ENCODE measurements around the gene ZG16.
"Not testable (repeated sequence)": the region's sequence is repeated elsewhere in the genome, so short reads cannot be mapped to it uniquely, and the experiment has no call there.

The ZG16 gene, protein sequence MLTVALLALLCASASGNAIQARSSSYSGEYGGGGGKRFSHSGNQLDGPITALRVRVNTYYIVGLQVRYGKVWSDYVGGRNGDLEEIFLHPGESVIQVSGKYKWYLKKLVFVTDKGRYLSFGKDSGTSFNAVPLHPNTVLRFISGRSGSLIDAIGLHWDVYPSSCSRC

GRCh38 chr16:29777576-29778350, at the start of gene ZG16:
Gene ZG16 (plus strand): TSS chr16:29778256. CDS start chr16:29779267, 1,011 bp downstream.
- DNase-seq (ENCODE audit: low read depth, low spot score), result no peak
- H3K27ac ChIP-seq, result no peak within 1 kb of the TSS

GRCh38 chr16:29729116-29729521, 48.9 kb upstream of the ZG16 start:
- no peak for DNase-seq (ENCODE audit: low read depth, low spot score)
- H3K27ac ChIP-seq, result no peak overlapping the region

- no peak for DNase-seq (ENCODE audit: low read depth, low spot score)
- no peak overlapping the region for H3K27ac ChIP-seq
These were observed 47.4 kb upstream of the ZG16 start for GRCh38 chr16:29730649-29731048.

- not testable (repeated sequence) for DNase-seq (ENCODE audit: low read depth, low spot score)
These were observed 46.1 kb upstream of the ZG16 start for GRCh38 chr16:29731768-29732601.

GRCh38 chr16:29734786-29735185, 43.3 kb upstream of the ZG16 start:
- no peak overlapping the region for H3K27ac ChIP-seq
- no peak for DNase-seq (ENCODE audit: low read depth, low spot score)

More at GRCh38 chr16:29731768-29732601, 46.1 kb upstream of the ZG16 start:
- H3K27ac ChIP-seq, result not testable (repeated sequence)

DNA sequence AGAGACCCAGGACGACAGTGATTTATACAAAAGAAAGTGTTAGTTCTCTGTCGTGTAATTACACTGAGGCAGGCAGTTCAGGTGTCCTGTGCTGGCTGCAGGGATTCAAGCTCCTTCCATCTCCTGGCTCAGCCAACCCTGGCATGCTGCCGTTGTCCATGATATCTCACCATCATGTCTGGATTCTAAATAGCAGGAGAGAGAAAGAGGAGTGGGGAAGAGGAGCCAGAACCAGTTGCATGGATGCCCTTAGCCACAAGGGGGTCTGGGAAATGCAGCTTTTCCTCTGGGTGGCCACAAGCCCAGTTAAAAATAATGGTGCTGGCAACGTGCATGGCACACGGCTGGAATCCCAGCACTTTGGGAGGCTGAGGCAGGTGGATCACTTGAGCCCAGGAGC, 41.9 kb upstream of the ZG16 start:
- no peak overlapping the region for H3K27ac ChIP-seq
- DNase-seq (ENCODE audit: low read depth, low spot score), result no peak

DNA sequence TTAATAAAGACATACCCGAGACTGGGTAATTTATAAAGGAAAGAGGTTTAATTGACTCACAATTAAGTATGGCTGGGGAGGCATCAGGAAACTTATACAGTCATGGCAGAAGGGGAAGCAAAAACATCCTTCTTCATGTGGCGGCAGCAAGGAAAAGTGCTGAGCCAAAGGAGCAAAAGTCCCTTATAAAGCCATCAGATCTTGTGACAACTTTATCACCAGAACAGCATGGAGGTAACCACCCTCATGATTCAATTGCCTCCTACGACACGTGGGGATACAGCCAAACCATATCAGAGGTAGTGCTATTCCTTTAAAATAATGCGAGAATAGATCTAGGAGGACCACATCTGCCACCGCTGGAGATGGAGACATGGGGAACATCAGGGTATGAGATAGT, 41.3 kb upstream of the ZG16 start:
- DNase-seq (ENCODE audit: low read depth, low spot score), result no peak
- H3K27ac ChIP-seq, result no peak overlapping the region

- no peak overlapping the region for H3K27ac ChIP-seq
- no peak for DNase-seq (ENCODE audit: low read depth, low spot score)
These were observed 40.3 kb upstream of the ZG16 start for GRCh38 chr16:29737713-29738112.

- H3K27ac ChIP-seq, result no peak overlapping the region
- DNase-seq (ENCODE audit: low read depth, low spot score), result no peak
These were observed 39.5 kb upstream of the ZG16 start for GRCh38 chr16:29738514-29738913.

DNA sequence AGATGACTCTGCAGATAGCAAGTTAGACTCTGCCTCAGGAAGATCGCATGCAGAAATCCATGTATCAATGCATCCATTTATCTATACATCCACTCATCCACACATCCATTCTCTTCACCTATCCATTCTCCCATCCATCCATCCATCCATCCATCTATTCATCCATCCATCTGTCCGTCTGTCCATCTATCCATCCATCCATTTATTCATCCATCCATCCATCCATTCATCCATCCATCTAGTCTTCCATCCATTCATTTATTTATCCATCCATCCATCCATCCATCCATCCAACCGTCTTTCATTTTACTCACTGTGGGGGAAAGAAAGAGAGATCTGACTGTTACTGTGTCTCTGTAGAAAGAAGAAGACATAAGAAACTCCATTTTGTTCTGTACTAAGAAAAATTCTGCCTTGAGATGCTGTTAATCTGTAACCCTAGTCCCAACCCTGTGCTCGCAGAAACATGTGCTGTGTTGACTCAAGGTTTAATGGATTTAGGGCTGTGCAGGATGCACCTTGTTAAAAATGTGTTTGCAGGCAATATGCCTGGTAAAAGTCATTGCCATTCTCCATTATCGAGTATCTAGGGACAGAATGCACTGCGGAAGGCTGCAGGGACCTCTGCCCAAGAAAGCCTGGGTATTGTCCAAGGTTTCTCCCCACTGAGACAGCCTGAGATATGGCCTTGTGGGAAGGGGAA, 38.0 kb upstream of the ZG16 start:
- DNase-seq (ENCODE audit: low read depth, low spot score); H3K27ac ChIP-seq: not testable (repeated sequence)

DNA sequence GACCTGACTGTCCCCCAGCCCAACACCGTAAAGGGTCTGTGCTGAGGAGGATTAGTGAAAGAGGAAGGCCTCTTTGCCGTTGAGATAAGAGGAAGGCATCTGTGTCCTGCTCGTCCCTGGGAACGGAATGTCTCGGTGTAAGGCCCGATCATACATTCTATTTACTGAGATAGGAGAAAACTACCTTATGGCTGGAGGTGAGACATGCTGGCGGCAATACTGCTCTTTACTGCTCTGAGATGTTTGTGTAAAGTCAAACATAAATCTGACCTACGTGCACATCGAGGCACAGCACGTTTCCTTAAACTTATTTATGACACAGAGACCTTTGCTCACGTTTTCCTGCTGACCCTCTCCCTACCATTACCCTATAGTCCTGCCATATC, 37.4 kb upstream of the ZG16 start:
- H3K27ac ChIP-seq; DNase-seq (ENCODE audit: low read depth, low spot score): not testable (repeated sequence)

DNA sequence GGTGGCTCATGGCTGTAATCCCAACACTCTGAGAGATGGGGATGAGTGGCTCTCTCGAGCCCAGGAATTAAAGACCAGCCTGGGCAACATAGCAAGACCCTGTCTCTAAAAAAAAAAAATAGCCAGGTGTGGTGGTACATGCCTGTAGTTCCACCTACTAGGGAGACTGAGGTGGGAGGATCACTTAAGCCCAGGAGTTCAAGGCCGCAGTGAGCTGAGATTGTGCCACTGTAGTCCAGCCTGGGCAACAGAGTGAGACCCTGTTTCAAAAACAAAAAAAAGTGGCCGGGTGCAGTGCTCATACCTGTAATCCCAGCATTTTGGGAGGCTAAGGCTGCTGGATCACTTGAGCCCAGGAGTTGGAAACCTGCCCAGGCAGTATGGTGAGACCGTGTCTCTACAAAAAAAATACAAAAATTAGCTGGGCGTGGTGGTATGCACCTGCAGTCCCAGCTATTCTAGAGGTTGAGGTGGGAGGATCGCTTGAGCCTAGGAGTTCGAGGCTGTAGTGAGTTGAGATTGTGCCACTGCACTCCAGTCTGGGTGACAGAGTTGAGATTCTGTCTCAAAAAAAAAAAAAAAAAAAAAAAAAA, 35.3 kb upstream of the ZG16 start:
- H3K27ac ChIP-seq, result no peak overlapping the region
- DNase-seq (ENCODE audit: low read depth, low spot score), result no peak

- no peak overlapping the region for H3K27ac ChIP-seq
- no peak for DNase-seq (ENCODE audit: low read depth, low spot score)
These were observed 34.6 kb upstream of the ZG16 start for GRCh38 chr16:29743475-29743826.

DNA sequence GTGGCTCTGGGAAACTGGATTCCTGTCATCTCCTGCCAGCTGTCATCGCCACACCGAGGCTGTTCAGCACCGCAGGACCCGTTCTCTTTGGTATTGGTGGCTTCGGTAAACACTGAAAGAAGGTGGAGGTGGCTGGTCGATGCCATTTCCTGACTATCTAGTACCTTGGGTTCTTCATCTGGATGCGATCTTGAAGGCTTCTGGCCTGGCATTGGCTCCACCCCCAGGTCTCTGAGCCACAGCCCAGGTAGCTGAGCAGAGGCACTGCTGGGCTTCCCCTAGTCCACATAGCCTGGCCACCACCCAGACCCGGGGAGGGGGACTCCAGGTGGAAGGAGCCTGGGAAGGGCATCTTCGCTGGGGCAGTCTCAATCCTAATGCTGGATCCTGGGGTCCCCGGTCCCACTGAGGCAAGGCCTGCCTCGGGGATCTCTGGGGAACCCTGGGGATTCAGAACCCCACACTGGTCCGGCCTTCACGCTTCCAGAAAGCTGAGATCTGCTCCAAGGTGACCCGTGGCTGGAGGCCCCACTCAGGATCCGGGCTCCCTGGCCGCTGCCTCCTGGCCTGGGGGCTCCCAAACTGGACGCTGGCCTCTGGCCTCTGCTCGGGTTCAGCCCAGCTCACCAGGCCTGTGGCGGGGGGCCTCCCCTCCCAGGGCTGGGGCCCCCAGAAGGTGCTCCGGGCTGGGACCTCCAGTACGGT, 34.1 kb upstream of the ZG16 start:
- no peak for DNase-seq (ENCODE audit: low read depth, low spot score)
- H3K27ac ChIP-seq, result no peak overlapping the region

GRCh38 chr16:29744541-29745101, 33.4 kb upstream of the ZG16 start:
- H3K27ac ChIP-seq, result no peak overlapping the region
- DNase-seq (ENCODE audit: low read depth, low spot score), result no peak

DNA sequence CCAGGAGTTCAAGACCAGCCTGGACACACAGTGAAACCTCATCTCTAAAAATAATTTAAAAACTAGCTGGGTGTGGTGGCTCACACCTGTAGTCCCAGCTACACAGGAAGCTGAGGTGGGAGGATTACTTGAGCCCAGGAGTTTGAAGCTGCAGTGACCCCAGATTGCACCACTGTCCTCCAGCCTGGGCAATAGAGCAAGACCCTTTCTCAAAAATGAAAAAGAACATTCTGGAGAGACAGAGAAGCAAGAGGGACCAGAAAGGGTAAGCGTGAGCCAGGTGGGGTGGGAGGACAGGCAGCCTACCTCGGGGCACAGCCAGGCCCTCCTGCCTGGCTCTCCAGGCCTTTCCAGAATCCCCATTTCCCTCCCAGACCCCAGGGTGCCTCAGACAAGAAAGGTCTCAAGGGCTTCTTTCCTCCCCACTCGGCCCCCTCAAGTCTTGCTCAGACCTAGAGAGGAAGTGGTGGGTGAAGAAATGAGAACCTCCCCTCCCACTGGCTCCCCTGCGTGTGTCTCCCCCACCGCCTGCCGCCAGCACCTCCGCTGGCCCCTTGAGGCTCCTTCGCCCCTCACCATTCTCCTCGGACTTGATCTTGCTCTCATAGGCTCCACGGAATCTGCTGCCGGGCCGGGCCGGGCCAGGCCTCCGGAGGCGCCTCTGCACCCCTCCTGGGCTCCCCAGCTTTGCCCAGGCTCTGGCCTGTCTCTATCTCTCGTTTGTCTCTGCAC, 32.8 kb upstream of the ZG16 start:
- DNase-seq (ENCODE audit: low read depth, low spot score), result no peak

GRCh38 chr16:29745853-29746345, 32.2 kb upstream of the ZG16 start, which contains the start of gene C16orf54:
Gene C16orf54 (minus strand): TSS chr16:29745990. CDS start chr16:29744951, 1,039 bp downstream.
- no peak for DNase-seq (ENCODE audit: low read depth, low spot score)

More for the DNA sequence above, 32.8 kb upstream of the ZG16 start:
- H3K27ac ChIP-seq, result no peak overlapping the region

GRCh38 chr16:29746518-29746917, 31.5 kb upstream of the ZG16 start:
- not testable (repeated sequence) for H3K27ac ChIP-seq; DNase-seq (ENCODE audit: low read depth, low spot score)

More at GRCh38 chr16:29745853-29746345, 32.2 kb upstream of the ZG16 start, which contains the start of gene C16orf54:
- no peak within 1 kb of the TSS for H3K27ac ChIP-seq
